Breast epithelium (tissue), 4 donors: ENCODE results near the gene HEXD. TPM values are rescaled to one million over a fixed set of nuclear protein-coding genes. Genes with fewer than 3 reads are reported as not detected.

Experiments
- DNase-seq, 2 donors: peaks; one replicate each; pipeline ENCODE4 v3.0.0-alpha.2; 2019; ENCODE audit warnings: low spot score in 2 of 2
- H3K27ac ChIP-seq, 2 donors: fragments of 200-600 bp; sonication (generic) in 1 of 2; one replicate each; pipeline ENCODE4 v1.5.1; 2016 to 2019; ENCODE audit warnings: mild to moderate bottlenecking in 1 of 2
- H3K27me3 ChIP-seq, 2 donors: fragments of 200-600 bp; sonication (generic) in 1 of 2; one replicate each; pipeline versions ENCODE4 v1.5.1 to v1.6.0; 2017 to 2019; ENCODE audit warnings: control low read depth in 1 of 2, mild to moderate bottlenecking in 1 of 2
- H3K36me3 ChIP-seq: fragments of 200-600 bp; one replicate; pipeline ENCODE4 v1.5.1; 2019
- H3K4me1 ChIP-seq, 2 donors: fragments of 200-600 bp; sonication (generic); one replicate each; pipeline ENCODE4 v1.5.1; 2016 to 2019; ENCODE audit warnings: control low read depth in 1 of 2
- H3K4me3 ChIP-seq, 3 donors: fragments of 200-600 bp; sonication (generic); 1 replicate in 2 of 3; 2 replicates in 1 of 3; pipeline ENCODE4 v1.5.1; 2016 to 2019; ENCODE audit warnings: mild to moderate bottlenecking in 3 of 3, moderate library complexity in 2 of 3
- H3K9me3 ChIP-seq, 2 donors: fragments of 200-600 bp; sonication (generic) in 1 of 2; one replicate each; pipeline ENCODE4 v1.5.1; 2016 to 2019; ENCODE audit warnings: control low read depth in 1 of 2
- POLR2A ChIP-seq: fragments of 450-650 bp; IDR thresholded peaks from one replicate; pipeline ENCODE4 v1.6.1; 2016; ENCODE audit warnings: antibody characterized with exemption, mild to moderate bottlenecking, moderate library complexity
- POLR2AphosphoS5 ChIP-seq, 3 donors: sonication (generic); formaldehyde crosslinking; IDR thresholded peaks; one replicate each; pipeline ENCODE4 v1.6.1; 2017; ENCODE audit warnings: antibody characterized with exemption in 3 of 3
- intact Hi-C: fragments of 100-400 bp; cut with DNase I; formaldehyde crosslinking; loops from one replicate; pipeline ENCODE4 v1.15.1; 2023; ENCODE audit warnings: low total_unique reads
- total RNA-seq, 3 donors: library from RNA; depleted of rRNA; stranded (reverse); fragments of >200 nt; gene quantifications; one replicate each; pipeline ENCODE4 v1.1.0, GENCODE V29; 2016
- TF ChIP-seq, protein P1 (sequence below), 3 donors: fragments of 450-650 bp; IDR thresholded peaks; one replicate each; pipeline ENCODE4 v1.5.1; 2016 to 2017; ENCODE audit warnings: antibody characterized with exemption in 3 of 3, mild to moderate bottlenecking in 3 of 3, moderate library complexity in 3 of 3

Gene HEXD
- total RNA-seq, 3 donors from 2014 or later, result 48.2 to 157 (median 68.2) TPM

DNA sequence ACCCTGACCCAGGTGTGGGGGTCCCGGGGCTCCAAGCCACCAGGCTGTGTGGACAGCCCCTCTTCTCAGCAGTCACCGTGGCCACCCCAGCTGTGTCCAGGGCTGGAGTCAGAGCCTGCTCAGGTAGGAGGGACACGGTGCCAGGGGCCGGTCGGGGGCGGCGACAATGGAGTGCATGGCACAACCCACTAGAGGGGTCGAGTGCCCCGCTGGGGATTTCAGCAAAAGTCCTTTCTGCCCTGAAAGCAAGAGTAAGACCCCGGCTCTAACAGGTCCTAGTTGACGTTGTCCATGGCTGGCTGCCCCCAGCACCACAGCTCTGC is 35.3 kb upstream of the HEXD start:
- intact Hi-C loops, result no loop called here
- no peaks in the 10 kb centered on the region for H3K36me3 ChIP-seq
- peaks cover 0 to 43% of the 10 kb centered on the region in 2 donors for H3K27me3 ChIP-seq
- no peak overlapping the region for H3K27ac ChIP-seq
- peaks cover 0 to 16% of the 10 kb centered on the region in 2 donors for H3K4me1 ChIP-seq
- no peak for DNase-seq
- H3K4me3 ChIP-seq, result no peak overlapping the region
- TF ChIP-seq, protein P1, sequence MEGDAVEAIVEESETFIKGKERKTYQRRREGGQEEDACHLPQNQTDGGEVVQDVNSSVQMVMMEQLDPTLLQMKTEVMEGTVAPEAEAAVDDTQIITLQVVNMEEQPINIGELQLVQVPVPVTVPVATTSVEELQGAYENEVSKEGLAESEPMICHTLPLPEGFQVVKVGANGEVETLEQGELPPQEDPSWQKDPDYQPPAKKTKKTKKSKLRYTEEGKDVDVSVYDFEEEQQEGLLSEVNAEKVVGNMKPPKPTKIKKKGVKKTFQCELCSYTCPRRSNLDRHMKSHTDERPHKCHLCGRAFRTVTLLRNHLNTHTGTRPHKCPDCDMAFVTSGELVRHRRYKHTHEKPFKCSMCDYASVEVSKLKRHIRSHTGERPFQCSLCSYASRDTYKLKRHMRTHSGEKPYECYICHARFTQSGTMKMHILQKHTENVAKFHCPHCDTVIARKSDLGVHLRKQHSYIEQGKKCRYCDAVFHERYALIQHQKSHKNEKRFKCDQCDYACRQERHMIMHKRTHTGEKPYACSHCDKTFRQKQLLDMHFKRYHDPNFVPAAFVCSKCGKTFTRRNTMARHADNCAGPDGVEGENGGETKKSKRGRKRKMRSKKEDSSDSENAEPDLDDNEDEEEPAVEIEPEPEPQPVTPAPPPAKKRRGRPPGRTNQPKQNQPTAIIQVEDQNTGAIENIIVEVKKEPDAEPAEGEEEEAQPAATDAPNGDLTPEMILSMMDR (IDR thresholded peaks at IDR 0.05), result no peak
- no peak for TF ChIP-seq POLR2A
- H3K9me3 ChIP-seq, result no peaks in the 10 kb centered on the region

DNA sequence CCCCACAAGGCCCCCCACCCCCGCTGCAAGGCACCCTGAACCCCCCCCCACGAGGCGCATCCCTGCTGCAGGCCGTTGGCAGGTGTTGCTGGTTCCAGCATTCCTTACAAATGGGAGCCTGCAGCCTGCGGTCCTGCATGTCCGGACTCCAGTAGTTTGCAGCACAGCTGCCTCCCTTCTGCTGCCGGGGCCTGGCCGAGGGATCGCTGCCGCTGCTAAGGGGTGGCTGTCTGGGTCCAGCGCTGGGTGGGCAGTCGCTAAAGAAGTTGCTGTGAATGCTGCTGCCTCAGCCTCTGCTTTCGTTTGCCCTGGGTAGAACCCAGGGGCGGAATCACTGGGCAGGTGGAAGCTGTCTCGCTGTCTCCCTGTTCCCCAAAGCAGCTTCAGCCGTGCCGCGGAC is 34.7 kb upstream of the HEXD start:
- no peak for DNase-seq
- Histone ChIP-seq H3K36me3 (no peaks in the 10 kb centered on the region), H3K4me1 (peaks cover 0 to 16% of the 10 kb centered on the region in 2 donors), H3K9me3 (no peaks in the 10 kb centered on the region), H3K27ac (no peak overlapping the region), H3K4me3 (no peak overlapping the region), H3K27me3 (peaks cover 0 to 44% of the 10 kb centered on the region in 2 donors)
- intact Hi-C loops, result no loop called here
- no peak for TF ChIP-seq POLR2AphosphoS5 (IDR thresholded peaks at IDR 0.05)

DNA sequence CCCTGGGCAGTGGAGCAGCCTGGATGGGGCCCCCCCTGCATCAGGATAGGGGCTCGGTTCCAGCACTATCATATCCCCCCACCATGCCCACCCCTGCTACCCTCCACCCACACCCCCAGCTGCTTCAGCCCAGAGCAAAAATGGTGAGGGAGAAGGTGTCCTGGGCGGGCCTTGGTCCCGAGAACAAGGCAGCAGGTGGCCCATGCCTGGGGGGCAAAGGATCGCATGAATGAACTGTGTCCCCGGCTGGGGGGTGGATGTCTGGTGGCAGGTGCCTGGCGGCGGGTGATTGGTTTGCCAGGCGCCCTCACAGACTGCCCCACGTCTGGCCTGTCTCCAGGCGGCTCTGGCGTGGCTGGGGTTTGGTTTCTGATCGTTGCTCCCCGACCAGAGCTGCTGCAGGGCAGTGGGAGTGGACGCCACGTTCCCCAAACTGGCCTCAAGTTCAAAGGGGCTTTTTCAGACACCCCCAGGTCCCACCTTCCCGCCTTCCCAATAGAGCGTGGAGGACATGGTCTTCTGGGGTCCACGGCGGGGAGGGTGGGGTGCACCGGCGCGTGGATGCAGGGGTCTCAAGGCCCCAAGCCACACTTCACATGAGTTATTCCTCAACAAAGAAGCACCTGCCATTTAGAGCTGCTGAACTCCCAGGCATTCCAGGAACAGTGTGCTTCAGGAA is 34.0 kb upstream of the HEXD start:
- H3K27me3 ChIP-seq, result peaks cover 0 to 39% of the 10 kb centered on the region in 2 donors
- H3K27ac ChIP-seq, result peak overlapping the region in 1 of 2 donors; percentile 61
- no peaks in the 10 kb centered on the region for H3K9me3 ChIP-seq
- H3K36me3 ChIP-seq, result no peaks in the 10 kb centered on the region
- H3K4me3 ChIP-seq, result peak overlapping the region in 1 of 3 donors; percentile 1
- peaks cover 0 to 16% of the 10 kb centered on the region in 2 donors for H3K4me1 ChIP-seq
- intact Hi-C loops, result no loop called here
- TF ChIP-seq POLR2AphosphoS5 (IDR thresholded peaks at IDR 0.05), result no peak
- TF ChIP-seq, protein P1 (IDR thresholded peaks at IDR 0.05), result no peak
- TF ChIP-seq POLR2A, result no peak
- DNase-seq, result no peak

DNA sequence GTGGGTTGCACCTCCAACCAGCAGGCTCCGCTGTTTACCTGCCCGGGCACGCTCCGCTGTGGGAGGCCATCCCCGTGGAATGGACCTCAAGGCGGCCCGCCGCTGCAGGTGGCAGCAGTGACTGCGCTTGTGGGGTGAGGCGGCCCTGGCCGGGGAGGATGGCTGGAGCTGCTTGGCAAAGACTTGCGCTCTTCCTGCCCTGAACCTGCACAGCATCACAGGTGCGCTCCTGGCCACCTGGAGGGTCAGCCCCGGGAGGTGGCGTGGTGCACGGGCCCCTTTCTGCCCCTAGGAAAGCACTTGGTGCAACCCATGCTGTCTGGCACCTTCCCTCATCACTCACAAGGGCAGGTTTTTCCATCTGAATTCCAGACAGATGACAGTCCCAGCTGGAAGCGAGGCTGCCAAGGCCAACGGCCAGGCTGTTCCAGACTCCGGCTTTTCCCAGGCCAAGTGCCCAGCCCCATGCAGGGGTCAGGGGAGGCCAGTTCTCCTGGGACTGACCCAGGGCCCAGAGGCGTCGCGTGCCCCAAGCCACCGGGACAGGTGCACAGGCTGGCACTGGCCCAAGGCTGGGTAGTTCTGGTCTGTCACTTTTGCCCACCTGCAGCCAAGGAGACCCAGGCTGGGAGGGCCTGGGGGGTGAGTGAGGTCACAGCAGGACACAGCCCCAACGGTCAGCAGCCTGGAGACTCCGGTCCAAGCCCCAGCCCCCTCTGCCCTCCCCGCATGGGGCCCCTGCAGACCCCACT is 33.2 kb upstream of the HEXD start:
- Histone ChIP-seq H3K27me3 (peaks cover 0 to 34% of the 10 kb centered on the region in 2 donors), H3K4me1 (peaks cover 0 to 16% of the 10 kb centered on the region in 2 donors), H3K36me3 (no peaks in the 10 kb centered on the region), H3K4me3 (peak overlapping the region in 1 of 3 donors; percentile 11), H3K9me3 (no peaks in the 10 kb centered on the region), H3K27ac (peak overlapping the region; percentile 30 to 61)
- DNase-seq, result peak; percentile 87
- TF ChIP-seq POLR2A (no peak), POLR2AphosphoS5 (IDR thresholded peaks at IDR 0.05) (peak in 1 of 3 donors; percentile 62)
- TF ChIP-seq, protein P1 (IDR thresholded peaks at IDR 0.05), result peak in 2 of 3 donors; percentile 49 to 52
- intact Hi-C loops, result no loop called here

DNA sequence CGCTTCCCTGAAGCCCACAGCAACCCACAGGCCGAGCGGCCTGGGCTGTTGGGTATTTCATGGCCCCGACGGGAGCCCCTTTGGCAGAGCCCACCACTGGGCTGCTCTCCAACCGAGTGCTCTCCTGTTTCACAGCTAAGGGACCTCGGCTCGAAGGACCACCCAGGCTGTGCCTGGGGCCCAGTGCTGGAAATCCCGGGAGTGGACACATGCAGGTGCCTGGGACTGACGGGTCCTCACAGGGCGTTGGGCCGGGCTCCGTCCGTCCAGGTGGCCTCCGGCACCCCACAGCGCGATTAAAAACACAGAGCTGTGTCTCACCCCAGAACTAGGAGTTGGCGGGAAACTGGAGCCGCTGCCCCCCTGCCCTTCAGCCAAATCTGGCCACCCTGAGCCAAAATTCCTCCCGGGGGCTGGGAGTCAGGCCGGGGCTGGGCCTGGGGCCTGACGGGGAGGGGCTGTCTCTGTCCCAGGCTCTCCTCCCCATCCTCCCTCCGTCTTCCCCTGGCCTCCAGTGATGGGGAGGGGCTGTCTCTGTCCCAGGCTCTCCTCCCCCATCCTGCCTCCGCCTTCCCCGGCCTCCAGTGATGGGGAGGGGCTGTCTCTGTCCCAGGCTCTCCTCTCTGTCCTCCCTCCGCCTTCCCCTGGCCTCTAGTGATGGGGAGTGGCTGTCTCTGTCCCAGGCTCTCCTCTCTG is 32.4 kb upstream of the HEXD start:
- peak overlapping the region; percentile 30 to 61 for H3K27ac ChIP-seq
- DNase-seq, result no peak
- peaks cover 0 to 29% of the 10 kb centered on the region in 2 donors for H3K27me3 ChIP-seq
- TF ChIP-seq, protein P1 (IDR thresholded peaks at IDR 0.05), result no peak
- TF ChIP-seq POLR2AphosphoS5 (IDR thresholded peaks at IDR 0.05), result no peak
- peaks cover 0 to 16% of the 10 kb centered on the region in 2 donors for H3K4me1 ChIP-seq
- H3K9me3 ChIP-seq, result no peaks in the 10 kb centered on the region
- intact Hi-C loops, result no loop called here
- H3K36me3 ChIP-seq, result no peaks in the 10 kb centered on the region
- H3K4me3 ChIP-seq, result peak overlapping the region in 1 of 3 donors; percentile 11
